Skeletal muscle satellite cell (primary cell): ENCODE measurements around the gene CADM4. TPM values are rescaled to one million over a fixed set of nuclear protein-coding genes. Genes with fewer than 3 reads are reported as not detected.

Experiments
- small RNA-seq: library from RNA; depleted of rRNA; stranded (forward); fragments of <200 nt; gene quantifications from one replicate; pipeline ENCODE3, GENCODE V24; 2012

The CADM4 gene

Small RNA genes lying within 50 kb of the gene (small RNA-seq; reads per million reads assigned to genes)
- not detected for gene RN7SL368P
